Endothelial cell of umbilical vein (primary cell): ENCODE data around the gene INPP5B. TPM values are rescaled to one million over a fixed set of nuclear protein-coding genes. Genes with fewer than 3 reads are reported as not detected.

ENCODE experiments used
- BruUV-seq: library from RNA; stranded (reverse); fragments of 400-500 nt; replicated peaks from 2 replicates; lab custom pipeline; 2021; lab: Mats Ljungman, UMichigan
- CTCF ChIA-PET: fragments of 300-600, 350-600 bp; sonication (Branson Sonifier 250); formaldehyde crosslinking; loops from one replicate; lab custom pipeline; 2021; ENCODE audit warnings: antibody characterized with exemption, inconsistent platforms; lab: Charles Lee
- POLR2A ChIA-PET: fragments of 300-600, 350-600 bp; sonication (Branson Sonifier 250); formaldehyde crosslinking; loops from one replicate; lab custom pipeline; 2021; ENCODE audit warnings: antibody characterized with exemption, inconsistent platforms; lab: Charles Lee
- DNase-seq: peaks from one replicate; pipeline ENCODE4 v3.0.0-alpha.2; 2011; ENCODE audit warnings: low read depth, low spot score
- FAIRE-seq: peaks from 2 replicates; lab custom pipeline; 2011; peaks lifted over from hg19 to GRCh38; lab: Jason Lieb, UNC
- H2AFZ ChIP-seq: 2 replicates; pipeline ENCODE4 v1.6.0; 2012; ENCODE audit warnings: low read depth, low read length, control low read depth, inconsistent platforms
- H3K27ac ChIP-seq: 2 replicates; pipeline ENCODE4 v1.5.1; 2011; ENCODE audit warnings: low read depth, mild to moderate bottlenecking, control low read depth, low read length, moderate library complexity; ENCODE audit not compliant: insufficient read depth
- H3K27me3 ChIP-seq, 2 experiments: 2 replicates each; pipeline versions ENCODE4 v1.6.0 to v1.6.1; 2011; ENCODE audit warnings: low read length in 2 of 2, mixed read lengths in 1 of 2; ENCODE audit not compliant: control insufficient read depth in 2 of 2, insufficient read depth in 2 of 2
- H3K36me3 ChIP-seq, 2 experiments: 2 replicates in 1 of 2; 3 replicates in 1 of 2; pipeline ENCODE4 v1.5.1; 2011; ENCODE audit warnings: low read length in 2 of 2, mild to moderate bottlenecking in 1 of 2, moderate library complexity in 1 of 2; ENCODE audit not compliant: control insufficient read depth in 2 of 2, insufficient read depth in 2 of 2; ENCODE audit errors: extremely low read depth in 1 of 2
- H3K4me1 ChIP-seq: 3 replicates; pipeline ENCODE4 v1.5.1; 2011; ENCODE audit warnings: mild to moderate bottlenecking, low read length; ENCODE audit not compliant: control insufficient read depth, insufficient read depth; ENCODE audit errors: extremely low read depth
- H3K4me2 ChIP-seq: 2 replicates; pipeline ENCODE4 v1.6.1; 2011; ENCODE audit warnings: low read length, control low read depth, mixed read lengths; ENCODE audit not compliant: insufficient read depth
- H3K4me3 ChIP-seq, 3 experiments: fragments of 200-600 bp in 1 of 3; sonication (generic), shearing (Covaris generic) in 1 of 3; replicated peaks in 1 of 3; 2 replicates each; pipeline ENCODE4 v1.5.1; 2011 to 2016; ENCODE audit warnings: control low read depth in 3 of 3, low read length in 3 of 3, mild to moderate bottlenecking in 2 of 3, inconsistent platforms in 1 of 3, low read depth in 1 of 3, moderate library complexity in 1 of 3; ENCODE audit not compliant: insufficient read depth in 1 of 3
- H3K79me2 ChIP-seq: 2 replicates; pipeline ENCODE4 v1.6.0; 2012; ENCODE audit warnings: low read length, inconsistent platforms; ENCODE audit not compliant: control insufficient read depth, insufficient read depth
- H3K9ac ChIP-seq: replicated peaks from 2 replicates; pipeline ENCODE3; 2011; ENCODE audit warnings: low read length, control low read depth; ENCODE audit not compliant: insufficient read depth; ENCODE audit errors: extremely low read depth
- H3K9me1 ChIP-seq: replicated peaks from 3 replicates; pipeline ENCODE4 v1.6.0; 2011; ENCODE audit warnings: mild to moderate bottlenecking, low read length; ENCODE audit not compliant: control insufficient read depth, insufficient read depth; ENCODE audit errors: extremely low read depth
- H3K9me3 ChIP-seq: replicated peaks from 2 replicates; pipeline ENCODE4 v1.5.1; 2012; ENCODE audit warnings: low read length, inconsistent platforms; ENCODE audit not compliant: control insufficient read depth, insufficient read depth
- H4K20me1 ChIP-seq: replicated peaks from 2 replicates; pipeline ENCODE3; 2011; ENCODE audit warnings: mild to moderate bottlenecking, low read length; ENCODE audit not compliant: control insufficient read depth, insufficient read depth; ENCODE audit errors: extremely low read depth
- EZH2 ChIP-seq: IDR thresholded peaks from 2 replicates; pipeline ENCODE4 v1.6.1; 2012; ENCODE audit warnings: borderline replicate concordance, low read depth, mild to moderate bottlenecking, moderate library complexity, low read length, inconsistent platforms; ENCODE audit not compliant: severe bottlenecking
- FOS ChIP-seq: IDR thresholded peaks from 2 replicates; pipeline ENCODE4 v1.6.1; 2011; ENCODE audit warnings: mild to moderate bottlenecking, low read length, moderate library complexity, borderline replicate concordance; ENCODE audit not compliant: insufficient read depth
- GATA2 ChIP-seq: IDR thresholded peaks from 2 replicates; pipeline ENCODE4 v1.7.0; 2011; ENCODE audit warnings: low read depth, mild to moderate bottlenecking, moderate library complexity, mixed read lengths, low read length; ENCODE audit not compliant: insufficient read length, insufficient read depth
- JUN ChIP-seq: IDR thresholded peaks from 2 replicates; pipeline ENCODE4 v1.6.1; 2011; ENCODE audit warnings: borderline replicate concordance, low read depth; ENCODE audit not compliant: insufficient read length, insufficient read depth
- MAX ChIP-seq: IDR thresholded peaks from 2 replicates; pipeline ENCODE4 v1.6.1; 2011; ENCODE audit not compliant: insufficient read depth, insufficient read length
- MYC ChIP-seq: IDR thresholded peaks from one replicate; pipeline ENCODE4 v1.6.1; 2011; ENCODE audit warnings: mild to moderate bottlenecking, low read depth, low read length
- POLR2A ChIP-seq: IDR thresholded peaks from 2 replicates; pipeline ENCODE4 v1.6.1; 2012; ENCODE audit warnings: low read depth, mild to moderate bottlenecking, control low read depth, low read length
- POLR2AphosphoS5 ChIP-seq: IDR thresholded peaks from 2 replicates; pipeline ENCODE4 v1.6.1; 2012; ENCODE audit warnings: low read depth, mild to moderate bottlenecking, control low read depth, low read length, moderate library complexity; ENCODE audit not compliant: insufficient read depth
- dilution Hi-C: fragments of 300-500 bp; cut with MboI; formaldehyde crosslinking; loops from one replicate; pipeline ENCODE4 v1.15.0; 2019; ENCODE audit warnings: low sequenced_read_pairs; ENCODE audit not compliant: extremely low pct_ligation_motif_present
- intact Hi-C: fragments of 100-400 bp; cut with micrococcal nuclease; formaldehyde crosslinking; loops from one replicate; pipeline ENCODE4 v1.10.0; 2022
- polyA plus RNA-seq, 4 experiments: library from polyadenylated mRNA; depleted of rRNA in 3 of 4; stranded (reverse) in 3 of 4; unstranded in 1 of 4; fragments of >200 nt; gene quantifications; 2 replicates each; pipeline versions ENCODE4 v1.2.1 to v1.2.3, GENCODE V29; 2011 to 2012; ENCODE audit warnings: missing spikeins in 1 of 4
- total RNA-seq: library from RNA; stranded (reverse); gene quantifications from 2 replicates; pipeline ENCODE4 v1.2.3, GENCODE V29; 2021
- TF ChIP-seq, protein P1 (sequence below), 2 donors: IDR thresholded peaks; 1 replicate in 1 of 2; 2 replicates in 1 of 2; pipeline ENCODE4 v1.5.1; 2011; ENCODE audit warnings: low read length in 2 of 2, mild to moderate bottlenecking in 2 of 2, moderate library complexity in 2 of 2, control low read depth in 1 of 2, inconsistent platforms in 1 of 2, low read depth in 1 of 2; ENCODE audit not compliant: insufficient read depth in 1 of 2; ENCODE audit errors: extremely low read depth in 1 of 2

The INPP5B gene
- total and polyA plus RNA-seq, 2 donors (not counting 3 experiments of a cell fraction or from before 2014, with no cell fraction given) = 7.4 to 14.7 TPM

GRCh38 chr1:37958690-37959089 is 11.8 kb upstream of the INPP5B start:
- no peak overlapping the region for H3K4me2 ChIP-seq
- no peak for DNase-seq
- H3K27me3 ChIP-seq = no peaks in the 10 kb centered on the region
- H3K36me3 ChIP-seq = peaks cover 8 to 17% of the 10 kb centered on the region in 2 experiments
- no peak overlapping the region for H3K27ac ChIP-seq
- no peaks in the 10 kb centered on the region for H4K20me1 ChIP-seq
- H3K4me3 ChIP-seq = no peak overlapping the region
- ChIA-PET CTCF (interaction anchor here (1.3 kb wide), 1 partner anchor 23 kb away, joined by 3 read pairs; no protein-coding TSS in a partner anchor), POLR2A (no interaction called here)
- intact Hi-C loops (no loop called here), dilution Hi-C loops (no loop called here)
- TF ChIP-seq FOS (no peak), GATA2 (no peak)
- no peaks in the 10 kb centered on the region for H3K4me1 ChIP-seq
- H3K79me2 ChIP-seq = no peaks in the 10 kb centered on the region
- no peaks in the 10 kb centered on the region for H3K9me3 ChIP-seq
- no TSS peak for BruUV-seq
- FAIRE-seq = no peak
- no peak overlapping the region for H2AFZ ChIP-seq
- no peaks in the 10 kb centered on the region for H3K9me1 ChIP-seq
- no peak overlapping the region for H3K9ac ChIP-seq

GRCh38 chr1:37955685-37956084 is 8.8 kb upstream of the INPP5B start:
- no peak overlapping the region for H3K4me2 ChIP-seq
- CTCF ChIA-PET = no interaction called here
- no peak for FAIRE-seq
- no peaks in the 10 kb centered on the region for H3K27me3 ChIP-seq
- H3K9me1 ChIP-seq = no peaks in the 10 kb centered on the region
- no peak overlapping the region for H3K9ac ChIP-seq
- H3K4me3 ChIP-seq = no peak overlapping the region
- H3K27ac ChIP-seq = no peak overlapping the region
- no peak overlapping the region for H2AFZ ChIP-seq
- dilution Hi-C loops = no loop called here
- POLR2A ChIA-PET = no interaction called here
- BruUV-seq = no TSS peak
- no peaks in the 10 kb centered on the region for H3K9me3 ChIP-seq
- intact Hi-C loops = no loop called here
- no peak for DNase-seq
- no peaks in the 10 kb centered on the region for H3K79me2 ChIP-seq
- no peaks in the 10 kb centered on the region for H4K20me1 ChIP-seq
- TF ChIP-seq FOS (no peak), JUN (no peak), POLR2A (no peak), MAX (no peak), MYC (no peak), GATA2 (no peak), EZH2 (no peak), POLR2AphosphoS5 (no peak)
- TF ChIP-seq, protein P1, sequence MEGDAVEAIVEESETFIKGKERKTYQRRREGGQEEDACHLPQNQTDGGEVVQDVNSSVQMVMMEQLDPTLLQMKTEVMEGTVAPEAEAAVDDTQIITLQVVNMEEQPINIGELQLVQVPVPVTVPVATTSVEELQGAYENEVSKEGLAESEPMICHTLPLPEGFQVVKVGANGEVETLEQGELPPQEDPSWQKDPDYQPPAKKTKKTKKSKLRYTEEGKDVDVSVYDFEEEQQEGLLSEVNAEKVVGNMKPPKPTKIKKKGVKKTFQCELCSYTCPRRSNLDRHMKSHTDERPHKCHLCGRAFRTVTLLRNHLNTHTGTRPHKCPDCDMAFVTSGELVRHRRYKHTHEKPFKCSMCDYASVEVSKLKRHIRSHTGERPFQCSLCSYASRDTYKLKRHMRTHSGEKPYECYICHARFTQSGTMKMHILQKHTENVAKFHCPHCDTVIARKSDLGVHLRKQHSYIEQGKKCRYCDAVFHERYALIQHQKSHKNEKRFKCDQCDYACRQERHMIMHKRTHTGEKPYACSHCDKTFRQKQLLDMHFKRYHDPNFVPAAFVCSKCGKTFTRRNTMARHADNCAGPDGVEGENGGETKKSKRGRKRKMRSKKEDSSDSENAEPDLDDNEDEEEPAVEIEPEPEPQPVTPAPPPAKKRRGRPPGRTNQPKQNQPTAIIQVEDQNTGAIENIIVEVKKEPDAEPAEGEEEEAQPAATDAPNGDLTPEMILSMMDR (IDR thresholded peaks at IDR 0.05; ENCODE audit: extremely low read depth in 1 of 2, insufficient read depth in 1 of 2, low read depth in 1 of 2, low read length in 2 of 2) = no peak
- no peaks in the 10 kb centered on the region for H3K4me1 ChIP-seq
- H3K36me3 ChIP-seq = peaks cover 8 to 17% of the 10 kb centered on the region in 2 experiments
